DMS114 treated with DMSO at 0.1 percent for 48 hours (cell line): ENCODE results near the gene AKAP5.

Experiments used
- DNase-seq: peaks from one replicate; lab custom pipeline; 2025; ENCODE audit not compliant: unreplicated experiment; lab: John Stamatoyannopoulos, UW

Gene AKAP5

GRCh38 chr14:64459405-64460136 is 5.7 kb upstream of the AKAP5 start:
- DNase-seq, result no peak

DNA sequence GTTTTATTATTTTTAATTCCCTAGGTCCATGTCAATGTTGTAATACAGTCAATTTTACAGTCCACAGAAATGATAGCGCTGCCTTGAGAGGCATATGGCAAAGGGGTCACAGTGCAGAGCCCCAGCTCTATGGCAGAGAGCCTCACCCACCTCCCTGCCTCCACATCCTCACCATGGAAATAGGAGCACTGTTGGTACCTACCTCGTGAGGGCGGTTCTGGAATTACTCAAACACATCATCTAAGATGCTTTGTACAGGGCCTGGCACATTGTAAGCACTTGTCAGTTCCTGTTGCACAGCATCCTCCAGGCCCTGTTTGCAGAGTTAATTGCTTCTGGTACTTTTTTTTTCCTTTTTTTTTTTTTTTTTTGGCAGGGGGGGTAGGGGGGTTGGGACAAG is 4.1 kb upstream of the AKAP5 start:
- no peak for DNase-seq

- no peak for DNase-seq
These were observed 2.1 kb upstream of the AKAP5 start for GRCh38 chr14:64463195-64463594.

GRCh38 chr14:64463873-64464272 is 1.4 kb upstream of the AKAP5 start:
- no peak for DNase-seq

DNA sequence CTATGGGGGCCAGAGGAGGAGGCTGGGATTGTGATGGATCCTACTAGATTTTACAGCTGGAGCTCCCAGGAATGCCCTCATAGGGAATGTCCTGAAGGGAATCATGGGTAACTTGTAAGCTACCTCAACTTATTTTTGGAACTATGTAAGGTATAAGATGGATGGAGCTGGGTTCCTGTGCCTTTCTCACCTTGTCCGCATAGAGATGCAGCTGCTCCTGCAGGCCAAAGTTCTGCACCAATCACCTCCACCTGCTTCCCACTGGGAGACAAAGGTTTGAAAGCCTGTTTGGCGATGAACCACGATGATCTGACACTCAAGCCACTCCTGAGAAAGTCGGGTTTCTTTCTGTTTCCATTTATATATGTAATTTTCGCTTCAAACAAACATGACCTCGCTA is 648 bp upstream of the AKAP5 start:
- DNase-seq, result no peak

DNA sequence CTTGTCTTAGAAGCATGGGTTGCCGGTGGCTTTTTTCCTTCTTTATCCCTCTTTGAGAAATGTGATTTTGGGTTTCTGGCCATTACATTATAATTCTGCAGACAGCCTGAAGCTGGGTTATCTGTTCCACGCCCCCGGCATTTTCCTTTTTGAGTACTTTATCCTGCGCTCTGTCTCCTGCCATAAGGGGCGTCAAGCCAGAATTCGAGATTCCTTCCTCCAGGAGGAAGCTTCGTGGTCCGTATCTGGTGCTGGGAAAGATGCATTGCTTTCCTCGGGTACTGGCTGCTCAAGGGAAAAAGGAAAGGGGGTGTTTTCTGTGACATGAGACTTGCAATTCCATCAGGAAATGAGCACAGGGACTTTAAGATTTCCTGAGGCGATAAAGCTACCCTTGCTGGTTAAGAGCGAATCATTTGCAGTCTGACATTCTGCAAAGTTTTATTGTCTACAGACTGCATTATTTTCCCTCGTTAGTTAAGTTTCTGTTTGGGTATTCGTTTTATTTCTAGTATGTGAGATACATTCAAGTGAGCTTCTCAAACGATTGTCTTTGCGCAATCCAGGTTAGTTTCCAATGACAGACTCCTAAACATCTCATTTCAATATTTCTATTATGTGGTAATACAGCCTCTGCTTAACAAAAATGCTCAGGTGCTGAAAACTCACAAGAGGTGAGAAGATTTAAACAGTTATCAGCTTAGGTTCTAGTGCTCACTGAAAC is 694 bp downstream of the AKAP5 start:
- DNase-seq, result peak; percentile 28

DNA sequence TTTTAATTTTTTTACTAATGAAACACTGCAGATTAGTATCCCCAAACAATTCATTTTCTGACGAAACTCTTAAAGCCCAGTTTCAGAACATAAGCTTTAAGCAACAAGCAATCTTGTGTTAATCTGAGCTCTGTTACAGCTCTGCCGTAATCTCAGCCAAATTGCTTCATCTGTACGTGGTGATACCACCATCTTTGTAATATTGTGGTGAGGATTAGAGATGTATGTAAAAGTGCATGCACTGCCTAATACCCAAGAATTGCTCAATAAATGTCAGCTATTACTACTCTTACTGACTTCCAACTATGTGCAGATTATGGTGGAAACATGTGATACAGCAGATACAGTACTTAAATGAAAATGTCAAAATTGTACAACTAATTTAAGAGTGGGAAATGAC is 1.8 kb downstream of the AKAP5 start:
- DNase-seq, result no peak

- no peak for DNase-seq
These were observed 2.3 kb downstream of the AKAP5 start for GRCh38 chr14:64467566-64467965.

DNA sequence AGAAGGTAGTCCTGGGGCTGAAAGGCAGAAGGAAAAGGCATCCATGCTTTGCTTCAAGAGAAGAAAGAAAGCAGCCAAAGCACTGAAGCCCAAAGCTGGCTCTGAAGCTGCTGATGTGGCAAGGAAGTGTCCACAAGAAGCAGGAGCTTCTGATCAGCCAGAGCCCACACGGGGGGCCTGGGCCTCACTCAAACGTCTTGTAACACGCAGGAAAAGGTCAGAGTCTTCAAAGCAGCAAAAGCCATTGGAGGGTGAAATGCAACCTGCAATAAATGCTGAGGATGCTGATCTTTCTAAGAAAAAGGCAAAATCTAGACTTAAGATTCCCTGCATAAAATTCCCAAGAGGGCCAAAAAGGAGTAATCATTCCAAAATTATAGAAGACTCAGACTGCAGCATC is 3.2 kb downstream of the AKAP5 start:
- DNase-seq, result no peak

DNA sequence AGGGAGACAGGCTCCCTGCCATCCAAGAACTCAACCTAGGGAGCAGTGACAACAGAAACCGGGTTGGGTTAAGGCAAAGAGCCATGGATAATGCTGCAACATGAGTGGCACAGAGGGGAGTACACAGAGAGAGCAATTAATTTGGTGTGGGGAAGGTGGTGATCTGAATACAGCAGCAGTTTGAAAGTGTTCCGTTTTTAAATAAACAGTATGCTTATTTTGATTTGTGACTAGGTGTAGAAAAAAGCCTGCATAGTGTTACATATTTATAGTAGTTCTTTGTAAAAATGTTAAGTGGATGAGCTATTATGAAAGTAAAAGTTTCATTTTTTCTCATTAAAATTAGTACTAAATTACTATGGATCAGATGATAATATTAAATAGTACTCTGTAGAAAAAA is 8.7 kb downstream of the AKAP5 start:
- no peak for DNase-seq

DNA sequence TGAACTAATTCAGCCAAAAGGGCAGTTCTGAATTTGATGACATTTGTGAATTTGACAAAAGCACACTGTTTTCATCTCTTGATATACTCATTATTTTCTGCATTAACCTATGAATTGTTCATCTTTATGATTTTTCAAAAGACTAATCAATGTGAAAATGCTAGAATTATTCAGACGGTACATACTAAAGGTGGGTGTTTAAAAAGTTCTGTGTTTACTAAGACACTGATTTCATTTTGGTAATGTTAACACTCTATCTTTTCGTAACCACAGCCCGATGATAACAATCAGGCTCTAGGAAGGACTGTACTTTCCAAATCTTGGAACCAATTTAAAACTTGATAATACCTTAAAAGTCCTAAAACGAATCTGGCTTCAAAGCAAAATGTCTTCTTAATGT is 9.4 kb downstream of the AKAP5 start:
- DNase-seq, result no peak

GRCh38 chr14:64475585-64476273 is 10.4 kb downstream of the AKAP5 start:
- no peak for DNase-seq

- DNase-seq, result no peak
These were observed 11.1 kb downstream of the AKAP5 start for GRCh38 chr14:64476438-64476837.

DNA sequence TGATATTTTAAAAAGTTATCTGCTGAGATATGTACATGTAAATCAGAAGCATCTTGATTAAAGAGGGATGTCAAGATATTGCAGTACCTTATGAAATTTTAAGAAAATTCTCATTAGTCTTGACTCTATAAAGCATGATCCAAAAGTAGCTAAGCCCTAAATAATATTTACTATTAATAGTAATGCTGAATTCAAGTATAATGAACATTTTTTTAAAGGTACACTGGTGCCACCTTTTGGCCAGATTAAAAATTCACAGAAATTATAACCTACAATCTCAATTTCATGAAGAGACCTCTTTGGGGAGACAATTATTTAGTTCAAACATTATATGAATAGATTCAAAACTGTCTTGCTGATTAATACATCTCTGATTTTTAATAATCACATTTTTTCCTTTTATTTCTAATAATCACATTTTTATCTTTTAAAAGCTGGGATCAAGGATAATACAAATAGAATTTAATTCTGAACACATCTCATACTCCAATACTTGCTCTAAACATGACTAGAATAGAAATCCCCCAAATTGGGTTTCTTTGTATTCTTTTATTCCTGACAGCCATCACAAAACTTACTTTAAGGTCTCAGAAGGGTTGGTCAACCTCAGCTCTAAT is 13.4 kb downstream of the AKAP5 start:
- no peak for DNase-seq

DNA sequence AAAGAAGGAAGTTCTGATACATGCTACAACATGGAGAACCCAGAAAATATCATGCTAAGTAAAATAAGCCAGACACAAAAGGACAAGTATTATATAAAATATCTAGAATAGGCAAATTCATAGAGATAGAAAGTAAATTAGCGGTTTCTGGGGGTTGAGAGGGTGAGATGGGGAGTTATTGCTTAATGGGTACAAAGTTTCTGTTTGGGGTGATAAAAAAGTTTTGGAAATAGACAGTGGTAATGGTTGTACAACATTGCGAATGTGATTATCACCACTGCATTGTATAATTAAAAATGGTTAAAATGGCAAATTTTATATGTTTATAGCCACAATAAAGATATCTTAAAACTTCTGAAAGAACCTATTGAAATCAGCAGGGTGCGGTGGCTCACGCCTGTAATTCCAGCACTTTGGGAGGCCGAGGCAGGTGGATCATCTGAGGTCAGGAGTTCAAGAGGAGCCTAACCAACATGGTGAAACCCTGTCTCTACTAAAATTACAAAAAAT is 23.3 kb downstream of the AKAP5 start:
- no peak for DNase-seq

GRCh38 chr14:64491637-64492036 is 26.3 kb downstream of the AKAP5 start:
- DNase-seq, result no peak

GRCh38 chr14:64493455-64493854 is 28.2 kb downstream of the AKAP5 start:
- no peak for DNase-seq

DNA sequence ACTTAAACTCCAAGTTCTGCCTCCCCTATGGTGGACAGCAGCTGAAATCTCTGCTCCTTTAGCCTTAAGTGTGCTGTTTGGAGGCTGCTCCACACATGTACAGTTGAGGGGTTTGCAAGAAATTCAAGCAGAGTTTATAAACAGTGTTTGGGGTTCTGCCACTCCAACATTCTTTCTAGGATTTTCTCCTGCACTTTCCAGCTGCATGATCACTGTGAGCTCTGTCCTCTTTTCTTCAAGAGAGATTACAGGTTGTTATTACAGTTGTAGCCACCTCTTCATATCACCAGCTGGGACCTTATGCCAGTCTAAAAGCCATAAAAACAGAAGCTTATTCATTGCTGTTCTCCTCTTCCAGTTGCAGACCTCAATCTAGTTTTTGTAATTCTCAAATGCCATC is 30.0 kb downstream of the AKAP5 start:
- no peak for DNase-seq

DNA sequence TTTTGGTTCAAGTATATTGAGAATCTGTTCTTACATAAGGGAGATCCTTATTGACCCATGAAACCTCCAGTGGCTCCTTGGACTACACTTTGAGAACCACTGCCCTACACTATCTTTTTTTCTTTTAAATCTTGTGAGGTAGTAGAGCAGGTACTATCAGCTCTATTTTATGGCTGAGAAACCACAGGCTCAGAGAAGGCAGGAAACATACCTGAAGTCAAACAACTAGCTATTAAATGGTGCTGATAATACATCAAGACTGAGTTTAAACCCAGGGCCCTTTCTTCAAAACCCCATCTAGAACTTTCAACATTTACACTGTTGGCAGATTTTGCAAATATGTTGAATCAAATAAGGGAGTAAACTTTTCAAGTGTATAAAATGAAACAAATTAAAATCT is 31.5 kb downstream of the AKAP5 start:
- DNase-seq, result no peak

DNA sequence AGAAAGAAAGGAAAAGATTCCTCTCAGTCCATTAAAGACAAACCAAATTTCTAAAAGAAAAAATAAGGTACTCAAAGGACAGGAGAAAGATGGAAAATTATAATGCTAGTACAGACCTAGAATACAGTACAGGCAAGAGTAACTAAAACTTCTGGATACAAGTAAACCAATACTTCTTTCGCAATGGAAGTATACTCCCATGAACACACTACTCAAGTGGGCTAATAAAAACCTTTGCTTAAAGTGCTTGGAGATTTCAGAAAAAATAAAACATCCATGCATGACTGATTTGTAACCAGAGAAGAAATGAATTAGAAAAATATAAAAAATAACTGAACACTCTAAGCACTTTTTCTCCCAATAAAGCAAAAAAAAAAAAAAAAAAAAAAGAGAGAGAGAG is 34.8 kb downstream of the AKAP5 start:
- DNase-seq, result no peak

- no peak for DNase-seq
These were observed 36.3 kb downstream of the AKAP5 start for GRCh38 chr14:64501411-64502171.
